Neural progenitor cell (in vitro differentiated cells): ENCODE measurements around the gene METTL9.

Experiments used
- EZH2 ChIP-seq: fragments of 200-600 bp; sonication (generic); IDR thresholded peaks from 2 replicates; pipeline ENCODE4 v1.6.1; 2017; ENCODE audit warnings: antibody characterized with exemption, mild to moderate bottlenecking, moderate library complexity
- EZH2phosphoT487 ChIP-seq: fragments of 200-600 bp; sonication (generic); IDR thresholded peaks from 2 replicates; pipeline ENCODE4 v1.6.1; 2017; ENCODE audit warnings: antibody characterized with exemption
- TF ChIP-seq, protein P1 (sequence below): fragments of 200-600 bp; sonication (generic); IDR thresholded peaks from 2 replicates; pipeline ENCODE4 v1.5.1; 2017; ENCODE audit warnings: antibody characterized with exemption, mild to moderate bottlenecking

DNA sequence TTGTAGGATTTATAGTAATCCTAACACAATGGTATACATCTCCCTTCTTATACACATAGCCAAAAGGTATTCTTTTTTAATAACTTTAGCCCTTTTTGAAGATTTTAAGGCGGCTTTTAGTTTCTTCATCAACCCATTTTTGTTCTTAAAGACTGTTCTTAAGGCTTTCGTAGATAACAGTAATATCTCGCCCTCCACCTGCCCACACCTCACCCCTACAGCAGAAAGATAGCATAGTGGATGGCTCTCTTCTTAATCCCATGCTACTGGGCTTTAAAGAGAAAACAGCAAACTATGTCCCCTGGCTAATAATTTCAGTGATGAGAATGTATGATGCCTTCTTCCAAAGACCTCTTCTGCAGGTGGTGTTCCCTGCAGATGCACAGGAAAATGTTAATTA lies 44.4 kb downstream of the METTL9 start:
- TF ChIP-seq, protein P1, sequence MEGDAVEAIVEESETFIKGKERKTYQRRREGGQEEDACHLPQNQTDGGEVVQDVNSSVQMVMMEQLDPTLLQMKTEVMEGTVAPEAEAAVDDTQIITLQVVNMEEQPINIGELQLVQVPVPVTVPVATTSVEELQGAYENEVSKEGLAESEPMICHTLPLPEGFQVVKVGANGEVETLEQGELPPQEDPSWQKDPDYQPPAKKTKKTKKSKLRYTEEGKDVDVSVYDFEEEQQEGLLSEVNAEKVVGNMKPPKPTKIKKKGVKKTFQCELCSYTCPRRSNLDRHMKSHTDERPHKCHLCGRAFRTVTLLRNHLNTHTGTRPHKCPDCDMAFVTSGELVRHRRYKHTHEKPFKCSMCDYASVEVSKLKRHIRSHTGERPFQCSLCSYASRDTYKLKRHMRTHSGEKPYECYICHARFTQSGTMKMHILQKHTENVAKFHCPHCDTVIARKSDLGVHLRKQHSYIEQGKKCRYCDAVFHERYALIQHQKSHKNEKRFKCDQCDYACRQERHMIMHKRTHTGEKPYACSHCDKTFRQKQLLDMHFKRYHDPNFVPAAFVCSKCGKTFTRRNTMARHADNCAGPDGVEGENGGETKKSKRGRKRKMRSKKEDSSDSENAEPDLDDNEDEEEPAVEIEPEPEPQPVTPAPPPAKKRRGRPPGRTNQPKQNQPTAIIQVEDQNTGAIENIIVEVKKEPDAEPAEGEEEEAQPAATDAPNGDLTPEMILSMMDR: no peak
- TF ChIP-seq EZH2phosphoT487 (no peak), EZH2 (no peak)
